H9 (cell line): ENCODE measurements around the gene GSE1. TPM values are rescaled to one million over a fixed set of nuclear protein-coding genes. Genes with fewer than 3 reads are reported as not detected.

ENCODE experiments used
- DNase-seq: peaks from one replicate; pipeline ENCODE4 v3.0.0-alpha.2; 2017
- H2AFZ ChIP-seq: one replicate; pipeline ENCODE4 v1.6.1; 2013; ENCODE audit warnings: mild to moderate bottlenecking, low read length, control low read depth, moderate library complexity
- H2AK5ac ChIP-seq: 2 replicates; pipeline ENCODE4 v1.6.1; 2013; ENCODE audit warnings: low read length, control low read depth, mixed read lengths; ENCODE audit not compliant: insufficient read length
- H2BK120ac ChIP-seq: one replicate; pipeline ENCODE4 v1.6.1; 2013; ENCODE audit warnings: low read depth, mild to moderate bottlenecking, low read length, control low read depth, inconsistent platforms; ENCODE audit not compliant: poor library complexity, severe bottlenecking
- H2BK12ac ChIP-seq: 2 replicates; pipeline ENCODE4 v1.6.1; 2013; ENCODE audit warnings: low read length, control low read depth, mixed read lengths, low read depth; ENCODE audit not compliant: insufficient read length
- H2BK15ac ChIP-seq: 2 replicates; pipeline ENCODE4 v1.6.1; 2013; ENCODE audit warnings: low read depth, low read length, control low read depth
- H2BK20ac ChIP-seq: one replicate; pipeline ENCODE4 v1.6.1; 2013; ENCODE audit warnings: low read depth, mild to moderate bottlenecking, low read length, control low read depth, inconsistent platforms; ENCODE audit not compliant: poor library complexity, severe bottlenecking
- H2BK5ac ChIP-seq: 2 replicates; pipeline ENCODE4 v1.6.1; 2013; ENCODE audit warnings: low read length, control low read depth, mixed read lengths; ENCODE audit not compliant: insufficient read length
- H3K14ac ChIP-seq: 2 replicates; pipeline ENCODE4 v1.6.1; 2013; ENCODE audit warnings: low read length, control low read depth; ENCODE audit not compliant: insufficient read depth
- H3K18ac ChIP-seq: 2 replicates; pipeline ENCODE4 v1.6.1; 2013; ENCODE audit warnings: low read depth, mild to moderate bottlenecking, mixed read lengths, low read length, control low read depth; ENCODE audit not compliant: insufficient read length
- H3K23ac ChIP-seq: 2 replicates; pipeline ENCODE4 v1.6.1; 2013; ENCODE audit warnings: low read length, control low read depth, mixed read lengths, low read depth; ENCODE audit not compliant: insufficient read length
- H3K23me2 ChIP-seq: 2 replicates; pipeline ENCODE4 v1.6.1; 2013; ENCODE audit warnings: low read depth, mild to moderate bottlenecking, mixed read lengths, low read length, control low read depth; ENCODE audit not compliant: insufficient read length, poor library complexity, severe bottlenecking
- H3K27ac ChIP-seq: 2 replicates; pipeline ENCODE4 v1.5.1; 2013; ENCODE audit warnings: low read length, control low read depth, mixed read lengths, low read depth; ENCODE audit not compliant: insufficient read length
- H3K27me3 ChIP-seq: 2 replicates; pipeline ENCODE4 v1.6.1; 2013; ENCODE audit warnings: low read length, control low read depth, inconsistent platforms; ENCODE audit not compliant: insufficient read depth
- H3K4ac ChIP-seq: 2 replicates; pipeline ENCODE4 v1.6.1; 2013; ENCODE audit warnings: low read depth, mild to moderate bottlenecking, control low read depth, inconsistent platforms, low read length, moderate library complexity
- H3K4me1 ChIP-seq: 2 replicates; pipeline ENCODE4 v1.6.1; 2013; ENCODE audit warnings: low read length, control low read depth, inconsistent platforms; ENCODE audit not compliant: insufficient read depth
- H3K4me2 ChIP-seq: 2 replicates; pipeline ENCODE4 v1.6.1; 2013; ENCODE audit warnings: low read length, control low read depth, mixed read lengths; ENCODE audit not compliant: insufficient read length, insufficient read depth
- H3K56ac ChIP-seq: 2 replicates; pipeline ENCODE4 v1.6.1; 2013; ENCODE audit warnings: low read depth, mild to moderate bottlenecking, mixed read lengths, low read length, control low read depth; ENCODE audit not compliant: insufficient read length
- H3K79me1 ChIP-seq: 2 replicates; pipeline ENCODE4 v1.6.1; 2013; ENCODE audit warnings: low read depth, mild to moderate bottlenecking, moderate library complexity, low read length, control low read depth, inconsistent platforms; ENCODE audit not compliant: insufficient read depth, poor library complexity, severe bottlenecking
- H3K79me2 ChIP-seq: 2 replicates; pipeline ENCODE4 v1.6.1; 2013; ENCODE audit warnings: low read length, control low read depth, inconsistent platforms; ENCODE audit not compliant: insufficient read depth
- H3K9ac ChIP-seq: 2 replicates; pipeline ENCODE4 v1.6.1; 2013; ENCODE audit warnings: low read length, control low read depth, mixed read lengths; ENCODE audit not compliant: insufficient read length; ENCODE audit errors: extremely low read depth
- H3K9me3 ChIP-seq: one replicate; pipeline ENCODE4 v1.6.1; 2013; ENCODE audit warnings: low read depth, low read length, inconsistent platforms; ENCODE audit not compliant: control insufficient read depth
- H3T11ph ChIP-seq: one replicate; pipeline ENCODE4 v1.6.1; 2013; ENCODE audit warnings: mild to moderate bottlenecking, low read length, control low read depth, inconsistent platforms
- H4K20me1 ChIP-seq: one replicate; pipeline ENCODE4 v1.6.1; 2013; ENCODE audit not compliant: control insufficient read depth, insufficient read length, insufficient read depth
- H4K5ac ChIP-seq: 2 replicates; pipeline ENCODE4 v1.6.1; 2013; ENCODE audit warnings: low read depth, mild to moderate bottlenecking, mixed read lengths, low read length, control low read depth; ENCODE audit not compliant: insufficient read length
- H4K8ac ChIP-seq: replicated peaks from 2 replicates; pipeline ENCODE4 v1.6.1; 2013; ENCODE audit warnings: low read length, control low read depth, mixed read lengths, low read depth; ENCODE audit not compliant: insufficient read length
- H4K91ac ChIP-seq: 2 replicates; pipeline ENCODE4 v1.6.1; 2013; ENCODE audit warnings: low read depth, mild to moderate bottlenecking, moderate library complexity, mixed read lengths, low read length, control low read depth; ENCODE audit not compliant: insufficient read length
- H3K27ac Mint-ChIP-seq, 3 experiments: 2 replicates in 2 of 3; 3 replicates in 1 of 3; pipeline ENCODE4 v1.8.0; 2020 to 2021; ENCODE audit warnings: mixed read lengths in 3 of 3, mild to moderate bottlenecking in 1 of 3, moderate library complexity in 1 of 3
- H3K27me3 Mint-ChIP-seq: 2 replicates; pipeline ENCODE4 v1.8.0; 2021; ENCODE audit warnings: low read depth, mild to moderate bottlenecking, moderate library complexity, mixed read lengths
- H3K36me3 Mint-ChIP-seq, 3 experiments: 2 replicates in 2 of 3; 3 replicates in 1 of 3; pipeline ENCODE4 v1.8.0; 2020 to 2021; ENCODE audit warnings: low read depth in 3 of 3, mixed read lengths in 3 of 3; ENCODE audit not compliant: insufficient read depth in 1 of 3
- H3K4me1 Mint-ChIP-seq, 2 experiments: 2 replicates each; pipeline ENCODE4 v1.8.0; 2020; ENCODE audit warnings: mixed read lengths in 2 of 2
- H3K4me3 Mint-ChIP-seq, 2 experiments: 2 replicates in 1 of 2; 3 replicates in 1 of 2; pipeline ENCODE4 v1.8.0; 2020 to 2021; ENCODE audit warnings: mild to moderate bottlenecking in 2 of 2, mixed read lengths in 2 of 2, moderate library complexity in 1 of 2
- H3K9me3 Mint-ChIP-seq, 2 experiments: 2 replicates in 1 of 2; 3 replicates in 1 of 2; pipeline ENCODE4 v1.8.0; 2020; ENCODE audit warnings: mild to moderate bottlenecking in 2 of 2, mixed read lengths in 2 of 2, moderate library complexity in 1 of 2
- CTCF ChIP-seq: fragments of 200-600 bp; sonication (generic); conservative IDR thresholded peaks from 3 replicates; pipeline ENCODE4 v1.8.0; 2021; ENCODE audit warnings: antibody characterized with exemption, mild to moderate bottlenecking
- WGBS: extraction: QIAGEN DNeasy Blood & Tissue Kit; methylation state at CpG from one replicate; pipeline ENCODE4 v1.1.7; 2013; ENCODE audit warnings: missing lambda C conversion rate, low lambda C conversion rate, mixed read lengths; ENCODE audit not compliant: insufficient read length; ENCODE audit errors: extremely low coverage; 5-methylcytosine and 5-hydroxymethylcytosine counted together
- total RNA-seq: library from RNA; stranded (reverse); gene quantifications from 2 replicates; pipeline ENCODE4 v1.2.1, GENCODE V29; 2021

Gene GSE1
- total RNA-seq, 1 experiment from 2014 or later: 125 TPM

- Histone ChIP-seq H4K20me1 (no peaks in the 10 kb centered on the region), H2BK12ac (no peak overlapping the region), H3K4me1 (peaks cover 14% of the 10 kb centered on the region; the same call in 1 of the 2 replicates), H2BK15ac (no peak overlapping the region), H2BK20ac (no peak overlapping the region), H3T11ph (no peak overlapping the region), H3K79me1 (no peaks in the 10 kb centered on the region), H3K4me2 (peak overlapping the region; percentile 38), H3K23ac (no peak overlapping the region), H3K9ac (no peak overlapping the region), H3K56ac (no peak overlapping the region), H2BK120ac (no peak overlapping the region), H3K4ac (no peak overlapping the region), H3K23me2 (peaks cover 14% of the 10 kb centered on the region), H4K8ac (no peak overlapping the region), H4K91ac (no peak overlapping the region), H3K27ac (no peak overlapping the region), H2AFZ (no peak overlapping the region), H3K79me2 (peaks cover 3% of the 10 kb centered on the region; the same call in 1 of the 2 replicates), H2BK5ac (no peak overlapping the region), H3K14ac (no peak overlapping the region), H4K5ac (no peak overlapping the region), H3K18ac (no peak overlapping the region), H3K27me3 (no peaks in the 10 kb centered on the region), H3K9me3 (no peaks in the 10 kb centered on the region), H2AK5ac (no peak overlapping the region)
- H3K4me3 Mint-ChIP-seq: peak overlapping the region; percentile 44 to 74; a peak in 4 of 5 replicates
- H3K9me3 Mint-ChIP-seq: peaks cover 0 to 2% of the 10 kb centered on the region in 2 experiments; a peak in 2 of 5 replicates
- H3K36me3 Mint-ChIP-seq: peaks cover 0 to 1% (median 0%) of the 10 kb centered on the region in 3 experiments; a peak in 1 of 7 replicates
- H3K27ac Mint-ChIP-seq: 0 out of 7 replicates have a peak overlapping the region, but pooled peaks of 1 of the 3 experiments have one; percentile 18
- peaks cover 13% of the 10 kb centered on the region for H3K27me3 Mint-ChIP-seq
- WGBS: no CpG with 5 or more reads among the region's 14 CpGs
- H3K4me1 Mint-ChIP-seq: peaks cover 59% of the 10 kb centered on the region in 2 experiments
- DNase-seq: no peak
- no peak for TF ChIP-seq CTCF
Measured at GRCh38 chr16:85607796-85608514, 5.2 kb upstream of the GSE1 start.
